ENCODE results near the gene BAHCC1.

DNA sequence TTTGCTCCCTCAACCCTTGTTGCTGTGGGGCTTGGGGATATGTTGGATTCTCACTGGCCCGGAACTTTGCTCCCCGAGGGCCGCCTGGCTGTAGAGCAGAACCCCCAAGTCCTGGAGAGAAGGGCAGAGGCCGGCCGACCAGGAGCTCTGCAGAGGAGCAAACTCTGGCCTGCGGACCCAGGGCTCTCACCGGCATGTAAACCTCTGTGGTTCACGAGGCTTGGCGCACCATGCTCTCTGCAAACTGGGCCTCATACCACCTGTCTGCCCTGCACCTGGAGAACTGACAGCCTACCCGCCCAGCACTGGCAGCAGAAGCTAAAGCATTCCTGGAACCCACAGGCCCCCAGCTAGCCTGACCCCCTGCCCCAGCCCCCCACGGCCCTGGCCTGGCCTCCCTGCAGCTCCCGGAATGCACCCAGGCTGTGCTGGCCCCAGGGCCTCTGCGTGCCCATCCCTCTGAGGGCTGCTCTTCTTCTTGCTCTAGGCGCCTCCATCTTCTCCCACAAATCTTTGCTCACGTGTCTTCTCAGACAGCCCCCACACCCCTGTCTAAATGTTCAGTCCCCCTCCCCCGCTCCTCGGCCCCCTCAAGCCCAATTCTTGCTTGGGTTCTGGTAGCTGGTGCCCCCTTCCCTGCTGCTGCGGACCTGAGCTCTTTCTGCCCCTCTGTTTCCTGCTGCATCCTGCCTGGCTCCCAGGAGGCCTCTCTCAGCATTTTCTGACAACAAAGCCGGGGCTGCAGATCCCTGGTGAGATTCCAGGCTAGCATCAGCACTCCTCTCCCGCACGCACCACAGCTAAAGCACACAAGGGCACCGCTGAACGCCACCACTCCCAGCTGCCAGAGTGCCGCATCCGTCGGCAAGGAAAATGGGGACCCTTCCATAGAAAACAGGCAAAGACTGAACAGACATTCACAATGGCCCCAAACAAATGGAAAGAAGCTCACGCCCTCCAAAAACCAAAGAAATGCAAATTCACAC, 94.0 kb downstream of the BAHCC1 start:
- TF ChIP-seq CTCF (IDR thresholded peaks at IDR 0.05; ENCODE audit: poor library complexity, severe bottlenecking), result no peak
- peak; percentile 55 for TF ChIP-seq TAF1 (IDR thresholded peaks at IDR 0.05; ENCODE audit: low read depth)
- TF ChIP-seq REST (IDR thresholded peaks at IDR 0.05; ENCODE audit: borderline replicate concordance), result peak; percentile 67
- TF ChIP-seq EZH2 (IDR thresholded peaks at IDR 0.05; ENCODE audit: borderline replicate concordance, insufficient read depth, low read length, poor library complexity, severe bottlenecking), result no peak
- peak; percentile 66 for TF ChIP-seq POLR2AphosphoS5 (IDR thresholded peaks at IDR 0.05)
- TF ChIP-seq MXI1 (conservative IDR thresholded peaks at IDR 0.05; ENCODE audit: poor library complexity, severe bottlenecking), result no peak
- peak; percentile 21 for TF ChIP-seq RAD21 (conservative IDR thresholded peaks at IDR 0.05)
- no peak for TF ChIP-seq EP300 (conservative IDR thresholded peaks at IDR 0.05; ENCODE audit: poor library complexity, severe bottlenecking)
